Neural progenitor cell (in vitro differentiated cells): ENCODE data around the gene EYS. TPM values are rescaled to one million over a fixed set of nuclear protein-coding genes. Genes with fewer than 3 reads are reported as not detected.

Experiments used
- DNase-seq: peaks from one replicate; pipeline ENCODE4 v3.0.0-alpha.2; 2016; ENCODE audit warnings: low spot score
- H2AFZ ChIP-seq: fragments of 200-600 bp; sonication (generic); replicated peaks from 2 replicates; pipeline ENCODE4 v1.6.1; 2016; ENCODE audit warnings: antibody characterized with exemption
- H3F3A ChIP-seq: fragments of 200-600 bp; sonication (generic); 2 replicates; pipeline ENCODE4 v1.6.1; 2016; ENCODE audit warnings: antibody characterized with exemption, low read depth
- H3K27ac ChIP-seq: fragments of 200-600 bp; sonication (generic); 2 replicates; pipeline ENCODE4 v1.5.1; 2016; ENCODE audit warnings: mild to moderate bottlenecking
- H3K27me3 ChIP-seq: fragments of 200-600 bp; sonication (generic); 2 replicates; pipeline ENCODE4 v1.6.1; 2016; ENCODE audit warnings: mild to moderate bottlenecking, moderate library complexity
- H3K36me3 ChIP-seq: fragments of 200-600 bp; sonication (generic); 2 replicates; pipeline ENCODE4 v1.5.1; 2016
- H3K4me1 ChIP-seq: fragments of 200-600 bp; sonication (generic); 2 replicates; pipeline ENCODE4 v1.6.1; 2016; ENCODE audit warnings: mixed run types
- H3K4me2 ChIP-seq: fragments of 200-600 bp; sonication (generic); 2 replicates; pipeline ENCODE4 v1.6.1; 2016
- H3K4me3 ChIP-seq: fragments of 200-600 bp; sonication (generic); 2 replicates; pipeline ENCODE4 v1.5.1; 2016
- H3K79me2 ChIP-seq: fragments of 200-600 bp; sonication (generic); 2 replicates; pipeline ENCODE4 v1.6.1; 2016; ENCODE audit warnings: low read depth
- H3K9ac ChIP-seq: fragments of 200-600 bp; sonication (generic); 2 replicates; pipeline ENCODE4 v1.6.1; 2016
- H3K9me3 ChIP-seq: fragments of 200-600 bp; sonication (generic); 2 replicates; pipeline ENCODE4 v1.5.1; 2016; ENCODE audit warnings: low read depth
- H4K20me1 ChIP-seq: fragments of 200-600 bp; sonication (generic); 2 replicates; pipeline ENCODE4 v1.6.1; 2016; ENCODE audit warnings: low read depth
- H3K27ac Mint-ChIP-seq: 3 replicates; pipeline ENCODE4 v1.8.0; 2021; ENCODE audit warnings: mixed read lengths
- H3K27me3 Mint-ChIP-seq: 2 replicates; pipeline ENCODE4 v1.8.0; 2022; ENCODE audit warnings: low read depth, mild to moderate bottlenecking, inconsistent platforms, moderate library complexity, mixed read lengths; ENCODE audit not compliant: insufficient read depth
- H3K36me3 Mint-ChIP-seq: 3 replicates; pipeline ENCODE4 v1.8.0; 2021; ENCODE audit warnings: mixed read lengths
- H3K4me1 Mint-ChIP-seq: 3 replicates; pipeline ENCODE4 v1.8.0; 2021; ENCODE audit warnings: mixed read lengths
- H3K4me3 Mint-ChIP-seq: 3 replicates; pipeline ENCODE4 v1.8.0; 2021; ENCODE audit warnings: mild to moderate bottlenecking, moderate library complexity, mixed read lengths
- H3K9me3 Mint-ChIP-seq: 3 replicates; pipeline ENCODE4 v1.8.0; 2020; ENCODE audit warnings: mixed read lengths
- EZH2 ChIP-seq: fragments of 200-600 bp; sonication (generic); IDR thresholded peaks from 2 replicates; pipeline ENCODE4 v1.6.1; 2017; ENCODE audit warnings: antibody characterized with exemption, mild to moderate bottlenecking, moderate library complexity
- EZH2phosphoT487 ChIP-seq: fragments of 200-600 bp; sonication (generic); IDR thresholded peaks from 2 replicates; pipeline ENCODE4 v1.6.1; 2017; ENCODE audit warnings: antibody characterized with exemption
- total RNA-seq: library from RNA; depleted of rRNA; stranded (reverse); fragments of >200 nt; gene quantifications from 2 replicates; pipeline ENCODE4 v1.2.3, GENCODE V29; 2015; ENCODE audit warnings: low replicate concordance
- TF ChIP-seq, protein P1 (sequence below): fragments of 200-600 bp; sonication (generic); IDR thresholded peaks from 2 replicates; pipeline ENCODE4 v1.5.1; 2017; ENCODE audit warnings: antibody characterized with exemption, mild to moderate bottlenecking

Gene EYS
- total RNA-seq, 1 donor from 2014 or later = not detected

DNA sequence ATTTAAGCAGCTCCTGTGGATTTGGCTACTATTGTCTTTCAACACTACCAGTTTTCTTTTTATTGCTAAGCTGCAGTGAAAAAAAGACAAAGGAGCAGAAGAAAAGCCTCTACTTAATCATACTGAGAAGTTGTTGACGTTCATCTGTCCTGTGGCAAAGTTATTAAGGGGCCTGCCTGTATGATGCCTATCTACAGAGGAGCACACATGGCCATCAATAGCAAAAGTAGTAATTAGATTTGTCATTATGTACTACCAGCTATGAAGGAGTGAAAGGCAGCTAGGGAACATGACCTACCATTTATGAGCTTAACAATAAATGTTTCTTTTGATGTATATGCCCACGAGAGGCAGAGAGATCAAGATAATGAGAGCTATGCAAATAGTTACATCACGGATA is 1450.5 kb downstream of the EYS start:
- Histone ChIP-seq H4K20me1 (no peaks in the 10 kb centered on the region), H2AFZ (peak overlapping the region; percentile 34), H3K4me3 (no peak overlapping the region), H3K27me3 (no peaks in the 10 kb centered on the region), H3K27ac (no peak overlapping the region), H3K36me3 (no peaks in the 10 kb centered on the region), H3K4me1 (peaks cover 6% of the 10 kb centered on the region), H3K4me2 (no peak overlapping the region), H3F3A (no peaks in the 10 kb centered on the region), H3K9me3 (no peaks in the 10 kb centered on the region), H3K9ac (no peak overlapping the region), H3K79me2 (no peaks in the 10 kb centered on the region)
- Mint-ChIP-seq H3K4me3 (no peak overlapping the region), H3K36me3 (no peaks in the 10 kb centered on the region), H3K27ac (no peak overlapping the region), H3K4me1 (no peaks in the 10 kb centered on the region), H3K9me3 (no peaks in the 10 kb centered on the region), H3K27me3 (no peaks in the 10 kb centered on the region)
- no peak for DNase-seq
- TF ChIP-seq, protein P1, sequence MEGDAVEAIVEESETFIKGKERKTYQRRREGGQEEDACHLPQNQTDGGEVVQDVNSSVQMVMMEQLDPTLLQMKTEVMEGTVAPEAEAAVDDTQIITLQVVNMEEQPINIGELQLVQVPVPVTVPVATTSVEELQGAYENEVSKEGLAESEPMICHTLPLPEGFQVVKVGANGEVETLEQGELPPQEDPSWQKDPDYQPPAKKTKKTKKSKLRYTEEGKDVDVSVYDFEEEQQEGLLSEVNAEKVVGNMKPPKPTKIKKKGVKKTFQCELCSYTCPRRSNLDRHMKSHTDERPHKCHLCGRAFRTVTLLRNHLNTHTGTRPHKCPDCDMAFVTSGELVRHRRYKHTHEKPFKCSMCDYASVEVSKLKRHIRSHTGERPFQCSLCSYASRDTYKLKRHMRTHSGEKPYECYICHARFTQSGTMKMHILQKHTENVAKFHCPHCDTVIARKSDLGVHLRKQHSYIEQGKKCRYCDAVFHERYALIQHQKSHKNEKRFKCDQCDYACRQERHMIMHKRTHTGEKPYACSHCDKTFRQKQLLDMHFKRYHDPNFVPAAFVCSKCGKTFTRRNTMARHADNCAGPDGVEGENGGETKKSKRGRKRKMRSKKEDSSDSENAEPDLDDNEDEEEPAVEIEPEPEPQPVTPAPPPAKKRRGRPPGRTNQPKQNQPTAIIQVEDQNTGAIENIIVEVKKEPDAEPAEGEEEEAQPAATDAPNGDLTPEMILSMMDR = no peak
- TF ChIP-seq EZH2phosphoT487 (no peak), EZH2 (no peak)

DNA sequence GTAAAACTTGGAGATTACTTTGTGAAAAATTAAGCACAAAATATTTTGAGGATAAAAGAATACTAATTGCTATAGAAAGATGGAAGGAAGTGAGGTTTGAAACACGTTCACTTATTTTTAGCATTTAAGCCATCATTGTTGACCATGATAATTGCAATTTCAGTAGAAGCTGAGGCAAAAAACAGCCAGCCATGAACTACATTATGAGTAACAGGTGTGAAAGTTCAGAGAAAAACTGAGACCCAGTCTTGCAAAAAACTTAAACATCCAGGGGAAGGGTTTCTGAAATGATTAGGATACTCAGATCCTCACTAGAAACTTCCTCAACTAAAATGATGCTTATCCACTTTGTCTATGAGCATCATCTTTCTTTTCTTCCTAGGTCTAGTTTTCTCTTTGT is 1452.0 kb downstream of the EYS start:
- H3K9me3 ChIP-seq = no peaks in the 10 kb centered on the region
- no peak overlapping the region for H3K4me3 ChIP-seq
- no peak overlapping the region for H3K9ac ChIP-seq
- TF ChIP-seq, protein P1 = no peak
- TF ChIP-seq EZH2phosphoT487 (no peak), EZH2 (no peak)
- H3K27ac ChIP-seq = no peak overlapping the region
- H3K4me3 Mint-ChIP-seq = no peak overlapping the region
- peaks cover 6% of the 10 kb centered on the region for H3K4me1 ChIP-seq
- H2AFZ ChIP-seq = no peak overlapping the region
- H3K27me3 ChIP-seq = no peaks in the 10 kb centered on the region
- no peaks in the 10 kb centered on the region for H3K79me2 ChIP-seq
- no peaks in the 10 kb centered on the region for H3F3A ChIP-seq
- no peak for DNase-seq
- H3K27me3 Mint-ChIP-seq = no peaks in the 10 kb centered on the region
- H3K27ac Mint-ChIP-seq = no peak overlapping the region
- H4K20me1 ChIP-seq = no peaks in the 10 kb centered on the region
- H3K4me1 Mint-ChIP-seq = no peaks in the 10 kb centered on the region
- no peaks in the 10 kb centered on the region for H3K36me3 ChIP-seq
- H3K9me3 Mint-ChIP-seq = no peaks in the 10 kb centered on the region
- no peak overlapping the region for H3K4me2 ChIP-seq
- no peaks in the 10 kb centered on the region for H3K36me3 Mint-ChIP-seq

DNA sequence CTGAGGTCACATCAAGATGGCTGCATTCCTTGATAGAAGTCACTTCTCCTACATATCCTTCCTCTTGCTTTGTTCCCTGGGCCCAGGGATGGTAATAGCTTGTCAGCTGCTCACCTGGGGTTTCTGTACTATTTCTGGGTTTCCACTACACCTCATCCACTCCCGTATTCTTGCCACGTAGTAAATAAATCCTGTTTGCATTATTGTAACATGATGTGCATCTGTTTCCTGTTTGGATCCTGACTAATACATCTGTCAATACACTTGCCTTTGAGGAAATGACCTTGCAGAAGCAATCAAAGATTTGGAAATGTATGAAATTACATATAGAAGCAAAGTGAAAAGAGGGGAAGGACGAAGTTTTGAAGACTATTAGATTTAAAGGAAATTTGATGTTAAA is 1452.5 kb downstream of the EYS start:
- no peak overlapping the region for H3K9ac ChIP-seq
- no peak overlapping the region for H3K4me3 Mint-ChIP-seq
- no peaks in the 10 kb centered on the region for H3K9me3 Mint-ChIP-seq
- H3K36me3 Mint-ChIP-seq = no peaks in the 10 kb centered on the region
- H3K27me3 Mint-ChIP-seq = no peaks in the 10 kb centered on the region
- no peaks in the 10 kb centered on the region for H3K27me3 ChIP-seq
- peaks cover 6% of the 10 kb centered on the region for H3K4me1 ChIP-seq
- H2AFZ ChIP-seq = no peak overlapping the region
- H3F3A ChIP-seq = no peaks in the 10 kb centered on the region
- no peaks in the 10 kb centered on the region for H4K20me1 ChIP-seq
- H3K79me2 ChIP-seq = no peaks in the 10 kb centered on the region
- H3K9me3 ChIP-seq = no peaks in the 10 kb centered on the region
- H3K4me1 Mint-ChIP-seq = no peaks in the 10 kb centered on the region
- no peak overlapping the region for H3K4me3 ChIP-seq
- no peak overlapping the region for H3K27ac Mint-ChIP-seq
- no peak overlapping the region for H3K4me2 ChIP-seq
- no peak for DNase-seq
- no peaks in the 10 kb centered on the region for H3K36me3 ChIP-seq
- TF ChIP-seq EZH2phosphoT487 = no peak
- no peak for TF ChIP-seq EZH2
- TF ChIP-seq, protein P1 = no peak
- H3K27ac ChIP-seq = no peak overlapping the region

DNA sequence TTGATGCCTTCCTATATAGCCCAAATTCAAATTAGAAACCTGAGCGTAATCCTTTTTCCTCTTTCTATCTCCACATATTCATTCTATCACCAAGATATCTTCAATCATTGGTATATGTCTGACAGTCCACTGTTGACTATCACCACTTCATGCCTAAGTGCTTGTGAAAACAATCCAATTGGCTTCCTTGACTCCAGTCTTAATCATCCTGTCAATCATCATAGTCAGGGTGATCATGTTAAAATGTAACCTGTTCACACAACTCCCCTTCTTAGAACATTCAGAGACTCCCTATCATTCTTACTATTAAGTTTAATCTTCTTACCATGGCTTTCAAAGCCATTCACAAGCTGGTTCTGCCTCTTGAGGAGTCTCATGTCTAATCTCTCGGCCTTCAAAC is 1454.8 kb downstream of the EYS start:
- Histone ChIP-seq H3K9me3 (no peaks in the 10 kb centered on the region), H3K4me3 (no peak overlapping the region), H3K27ac (no peak overlapping the region), H3K9ac (no peak overlapping the region), H2AFZ (no peak overlapping the region), H3K36me3 (no peaks in the 10 kb centered on the region), H3K79me2 (no peaks in the 10 kb centered on the region), H3F3A (no peaks in the 10 kb centered on the region), H4K20me1 (no peaks in the 10 kb centered on the region), H3K4me1 (peaks cover 6% of the 10 kb centered on the region), H3K4me2 (no peak overlapping the region), H3K27me3 (no peaks in the 10 kb centered on the region)
- H3K27me3 Mint-ChIP-seq = no peaks in the 10 kb centered on the region
- DNase-seq = no peak
- TF ChIP-seq, protein P1 = no peak
- TF ChIP-seq EZH2 = no peak
- TF ChIP-seq EZH2phosphoT487 = no peak
- no peak overlapping the region for H3K4me3 Mint-ChIP-seq
- H3K27ac Mint-ChIP-seq = no peak overlapping the region
- no peaks in the 10 kb centered on the region for H3K9me3 Mint-ChIP-seq
- H3K36me3 Mint-ChIP-seq = no peaks in the 10 kb centered on the region
- no peaks in the 10 kb centered on the region for H3K4me1 Mint-ChIP-seq
